Activated CD4-positive, alpha-beta T cell treated with anti-CD3 and anti-CD28 coated beads, Interleukin-2, amount 50 U/mL, for 16 hours (primary cell): Measurements from ENCODE around the gene MAP3K7.

Experiments
- DNase-seq: peaks from one replicate; pipeline ENCODE4 v3.0.0-alpha.2; 2020

MAP3K7 gene

GRCh38 chr6:90523779-90524310 lies 63.0 kb downstream of the MAP3K7 start:
- no peak for DNase-seq

DNA sequence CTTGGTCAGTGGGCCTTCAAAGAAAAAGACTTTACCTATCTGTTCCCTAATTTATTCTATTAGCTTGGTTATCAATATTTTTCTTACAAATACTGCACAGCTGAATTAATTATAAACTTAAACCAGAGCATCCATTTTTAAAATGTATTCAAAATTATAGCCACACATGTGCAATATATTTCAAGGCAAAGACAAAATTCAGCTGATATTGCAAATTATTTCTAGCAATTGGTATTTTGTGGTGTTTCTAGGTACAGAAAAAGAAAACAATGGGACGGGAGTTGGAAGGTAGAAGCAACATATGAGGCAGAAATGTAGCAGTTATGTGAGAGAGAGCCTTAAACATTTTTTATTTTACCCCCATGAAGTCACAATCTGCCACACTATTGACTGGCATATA lies 64.9 kb downstream of the MAP3K7 start:
- no peak for DNase-seq

GRCh38 chr6:90516074-90516660 lies 70.7 kb downstream of the MAP3K7 start:
- no peak for DNase-seq

- no peak for DNase-seq
These were observed 72.4 kb downstream of the MAP3K7 start for GRCh38 chr6:90514496-90514895.

DNA sequence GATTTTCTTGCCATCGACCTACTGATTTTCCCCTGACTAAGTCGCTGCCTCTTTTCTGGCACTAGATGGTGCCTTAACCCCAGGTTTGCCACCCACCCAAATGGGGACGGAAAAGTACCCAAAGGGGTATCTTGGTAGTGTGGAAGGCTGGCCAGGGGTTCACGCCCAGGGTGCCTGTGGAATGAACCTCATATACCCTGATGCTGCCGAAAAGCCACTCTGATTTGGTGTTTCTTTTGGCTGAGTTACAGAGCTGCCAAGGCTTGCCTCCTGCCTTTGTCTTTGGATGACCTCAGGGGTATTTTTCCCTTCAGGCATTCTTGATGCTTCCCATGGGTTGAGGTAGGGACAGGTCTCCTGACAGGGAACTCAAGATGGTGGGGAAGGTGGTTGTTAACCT lies 78.1 kb downstream of the MAP3K7 start:
- no peak for DNase-seq

DNA sequence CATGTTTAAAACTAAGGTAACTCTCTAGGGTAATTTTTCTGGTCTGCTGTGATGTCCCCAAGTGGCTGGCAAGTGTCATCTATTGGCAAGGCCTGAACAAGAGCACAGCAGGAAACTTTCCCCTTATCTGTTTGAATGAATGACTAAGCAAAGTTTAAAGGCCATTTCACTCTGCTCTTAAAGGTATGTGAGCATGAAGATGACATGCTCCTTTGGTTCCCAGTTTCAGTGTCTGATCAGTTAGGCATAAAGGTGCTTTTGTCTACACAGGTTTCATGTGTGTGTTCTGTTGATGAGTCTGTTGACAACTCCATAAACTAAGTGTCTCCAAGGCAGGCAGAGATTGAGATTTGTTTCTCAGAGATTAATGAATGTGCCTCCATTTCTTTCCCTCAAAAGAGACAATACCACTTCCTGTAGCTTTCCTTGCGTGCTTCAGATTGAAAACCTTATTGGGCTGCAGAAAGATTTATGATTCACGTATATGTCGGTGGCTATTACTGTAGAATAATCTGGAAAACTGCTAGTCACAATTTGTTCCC lies 83.9 kb downstream of the MAP3K7 start:
- DNase-seq, result no peak

DNA sequence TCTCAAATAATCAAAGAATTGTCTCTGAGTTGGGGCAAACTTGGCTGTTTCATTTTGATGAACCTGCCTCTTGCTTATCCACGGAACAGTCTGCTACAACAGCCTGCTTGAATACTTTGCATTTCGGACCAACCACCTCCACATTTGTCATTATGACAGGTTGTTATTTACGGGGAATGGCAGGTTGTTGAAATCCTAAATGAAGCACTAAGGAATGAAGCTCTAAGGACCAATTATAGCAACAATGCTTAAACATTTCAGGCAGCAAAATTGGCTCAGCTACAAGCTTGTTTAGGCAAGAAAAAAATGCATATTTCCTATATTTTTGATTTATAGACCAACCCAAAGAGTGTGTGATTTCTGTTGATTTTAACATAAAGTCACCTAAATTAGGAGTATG lies 84.5 kb downstream of the MAP3K7 start:
- no peak for DNase-seq

- no peak for DNase-seq
These were observed 86.4 kb downstream of the MAP3K7 start for GRCh38 chr6:90500458-90500857.

DNA sequence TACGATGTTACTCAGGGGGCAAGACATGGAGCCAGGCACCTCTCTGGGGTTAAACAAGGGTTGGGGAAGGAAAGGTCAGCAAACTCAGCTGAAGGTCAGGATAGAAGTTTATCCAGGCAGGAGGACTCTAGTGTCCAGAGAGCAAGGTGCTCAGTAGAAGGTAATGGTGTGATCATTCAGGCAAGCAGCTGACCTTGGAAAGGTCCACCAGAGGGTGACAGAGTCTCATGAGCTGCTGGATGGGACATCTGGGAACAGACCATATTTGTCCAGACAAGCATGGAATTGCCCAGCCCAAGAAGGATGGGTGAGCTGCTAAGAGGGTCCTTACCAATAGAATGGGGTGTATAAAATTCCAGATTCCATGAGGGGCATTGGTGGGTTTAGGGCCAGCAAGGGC lies 89.5 kb downstream of the MAP3K7 start:
- DNase-seq, result no peak

DNA sequence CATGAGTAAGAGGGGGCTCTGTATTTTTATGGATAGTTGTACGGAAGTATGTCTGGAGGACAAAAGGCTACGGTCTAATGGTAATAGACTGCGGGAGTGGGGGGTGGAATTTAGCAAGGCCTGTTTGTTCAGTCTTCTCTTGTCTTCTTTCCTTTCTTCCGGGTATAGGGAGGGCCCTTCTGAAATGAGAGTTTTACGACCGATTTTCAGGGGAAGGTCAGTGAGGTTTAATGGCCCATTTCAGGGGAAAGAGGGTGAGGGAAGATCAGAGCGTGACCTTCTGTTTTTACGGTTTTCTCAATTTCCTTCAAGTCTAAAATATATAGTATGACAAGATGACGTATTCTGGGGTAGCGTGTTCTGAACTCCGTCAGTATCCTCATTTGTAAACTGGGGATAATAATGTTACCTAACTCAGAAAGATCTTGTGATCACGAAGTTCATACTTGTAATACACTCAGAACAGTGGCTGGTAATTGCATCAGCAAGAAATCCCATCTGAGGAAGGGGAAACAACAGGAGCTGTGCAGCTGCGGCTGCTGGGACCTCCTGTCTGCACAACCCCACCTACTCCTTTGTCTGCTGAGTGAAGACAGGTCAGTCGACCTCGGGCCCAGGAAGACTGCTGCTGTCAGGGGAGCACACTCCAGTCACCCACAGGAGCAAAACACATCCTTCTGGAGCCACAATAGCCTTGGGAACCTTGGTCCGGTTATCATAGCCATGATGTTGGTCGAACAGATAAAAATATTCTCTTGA lies 90.4 kb downstream of the MAP3K7 start:
- no peak for DNase-seq

- no peak for DNase-seq
These were observed 91.6 kb downstream of the MAP3K7 start for GRCh38 chr6:90495216-90495817.

DNA sequence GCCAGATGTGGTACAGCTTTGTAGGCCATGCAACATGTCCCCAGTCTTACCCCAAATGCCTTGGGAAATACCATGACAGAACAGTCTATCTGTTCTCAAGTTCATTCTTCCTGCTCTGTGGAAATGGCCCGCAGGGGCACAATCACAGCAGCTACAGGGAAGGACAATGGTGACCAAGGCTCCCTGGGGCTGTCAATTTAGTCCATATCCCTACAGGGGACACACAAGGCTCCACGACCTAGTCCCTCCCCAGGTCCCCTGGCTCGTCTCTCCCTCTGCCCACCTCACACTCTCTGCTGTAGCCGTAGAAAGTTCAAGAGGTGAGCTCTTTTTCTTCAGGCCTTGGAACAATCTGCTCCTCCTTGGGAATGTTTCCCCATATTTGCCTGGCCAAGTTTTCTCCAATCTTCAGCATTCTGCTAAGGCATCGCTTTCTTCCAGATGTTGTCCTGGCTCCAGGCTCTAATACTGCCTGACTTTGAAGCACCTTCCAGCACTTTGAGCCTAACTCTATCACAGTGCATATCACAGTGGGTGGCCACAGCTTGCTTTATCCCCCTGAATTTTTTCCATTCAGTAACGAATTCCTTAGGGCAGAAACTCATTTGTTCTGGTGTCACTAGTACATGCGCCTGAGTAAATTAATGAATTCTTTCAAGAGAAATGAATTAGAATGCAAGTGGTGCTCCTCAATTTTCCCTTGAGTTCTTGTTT lies 92.6 kb downstream of the MAP3K7 start:
- DNase-seq, result no peak

- no peak for DNase-seq
These were observed 93.5 kb downstream of the MAP3K7 start for GRCh38 chr6:90493332-90493731.

- no peak for DNase-seq
These were observed 94.1 kb downstream of the MAP3K7 start for GRCh38 chr6:90492798-90493197.

DNA sequence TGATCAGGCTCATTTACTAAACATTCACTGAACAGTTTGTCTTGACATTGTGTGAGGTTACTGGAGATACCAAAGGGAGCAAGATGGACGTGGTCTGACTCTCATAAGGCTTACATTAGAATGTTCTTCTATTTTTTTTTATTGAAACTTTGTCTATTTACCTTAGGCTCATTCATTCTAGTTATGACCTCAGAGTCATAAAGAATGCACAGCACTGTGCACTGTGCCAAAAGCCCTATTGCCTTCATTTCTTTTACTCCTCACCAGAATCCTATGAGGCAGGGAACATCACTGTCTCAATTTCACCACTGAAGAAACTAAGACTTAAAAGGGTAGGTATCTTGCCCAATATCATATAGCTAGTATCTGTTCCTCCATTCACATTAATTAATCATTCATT lies 94.5 kb downstream of the MAP3K7 start:
- no peak for DNase-seq

DNA sequence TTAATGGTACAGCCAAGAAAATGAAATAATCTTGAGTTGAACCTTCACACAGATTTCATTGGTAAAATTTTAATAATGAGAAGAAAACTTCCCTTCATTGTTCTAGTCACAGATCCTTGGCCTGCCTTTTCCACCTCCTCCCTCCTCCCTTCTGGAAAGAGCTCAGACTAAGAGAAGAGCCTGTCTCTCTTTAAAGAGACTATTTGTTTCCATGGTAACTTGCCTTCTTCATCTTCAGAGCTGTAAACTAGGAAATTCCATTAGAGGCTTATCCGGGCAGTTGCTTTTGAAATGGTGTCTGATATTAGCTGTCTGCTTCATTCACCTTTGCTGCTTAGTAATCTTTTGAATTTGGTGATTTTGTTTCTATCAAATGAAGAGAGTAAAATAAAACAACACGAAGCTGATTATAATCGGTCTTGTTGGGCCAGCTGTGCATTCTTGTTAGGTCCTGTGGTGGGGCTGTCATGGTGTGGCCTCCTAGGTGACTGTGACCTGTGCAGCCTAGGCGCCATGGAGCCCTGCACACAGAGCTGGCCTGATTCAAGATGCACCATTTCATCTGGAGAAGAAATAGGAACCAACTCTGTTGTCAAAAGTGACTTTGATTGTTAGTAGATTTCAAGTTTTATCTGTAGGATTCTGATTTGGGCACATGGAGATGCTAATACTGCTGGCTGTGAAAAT lies 96.7 kb downstream of the MAP3K7 start:
- DNase-seq, result no peak

DNA sequence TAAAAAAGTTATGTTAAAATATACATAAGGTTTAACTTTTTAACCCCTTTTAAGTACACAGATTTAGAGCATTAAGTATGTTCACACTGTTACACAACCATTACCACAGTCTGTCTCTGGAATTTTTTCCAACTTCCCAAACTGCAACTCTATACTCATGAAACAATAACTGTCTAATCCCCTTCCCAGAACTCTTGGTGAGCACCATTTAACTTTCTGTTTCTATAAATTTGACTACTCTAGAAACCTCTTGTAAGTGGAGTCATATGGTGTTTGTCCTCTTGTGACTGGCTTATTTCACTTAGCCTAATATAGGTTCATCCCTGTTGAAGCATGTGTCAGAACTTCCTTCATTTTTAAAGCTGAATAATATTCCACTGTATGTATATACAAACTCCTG lies 98.1 kb downstream of the MAP3K7 start:
- DNase-seq, result no peak

GRCh38 chr6:90485635-90486277 lies 101.1 kb downstream of the MAP3K7 start:
- DNase-seq, result no peak

- no peak for DNase-seq
These were observed 102.0 kb downstream of the MAP3K7 start for GRCh38 chr6:90484903-90485302.

DNA sequence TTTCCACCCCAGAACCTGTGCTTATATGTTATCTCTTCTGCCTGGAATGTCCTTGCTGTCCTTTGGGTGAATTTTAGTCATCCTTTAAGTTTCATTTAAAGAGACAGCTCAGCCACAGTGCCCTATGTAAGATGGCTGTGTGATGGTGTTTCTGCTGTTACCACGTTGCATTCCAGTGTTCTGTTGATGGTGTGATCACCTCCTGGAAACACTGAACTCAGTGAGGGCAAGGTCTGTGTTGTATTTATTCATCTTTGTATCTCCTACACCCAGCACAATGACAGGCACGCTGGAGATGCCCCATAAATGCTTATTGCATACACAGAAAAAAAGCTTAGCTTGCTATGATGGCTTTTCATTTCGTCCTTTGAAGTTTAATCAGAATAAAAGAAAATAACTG lies 102.5 kb downstream of the MAP3K7 start:
- no peak for DNase-seq

- DNase-seq, result no peak
These were observed 102.9 kb downstream of the MAP3K7 start for GRCh38 chr6:90483956-90484355.
